Uterus (tissue), 2 donors: ENCODE results near the gene ZCWPW2.

Experiments used
- CTCF ChIP-seq, 4 experiments: fragments of 200-600 bp in 2 of 4; fragments of 450-650 bp in 2 of 4; sonication (generic) in 2 of 4; IDR thresholded peaks; one replicate each; pipeline ENCODE4 v1.5.1; 2016 to 2019; ENCODE audit warnings: antibody characterized with exemption in 4 of 4, mild to moderate bottlenecking in 2 of 4, moderate library complexity in 1 of 4
- POLR2A ChIP-seq, 2 donors: fragments of 450-650 bp; IDR thresholded peaks; one replicate each; pipeline ENCODE4 v1.6.1; 2016; ENCODE audit warnings: antibody characterized with exemption in 2 of 2, mild to moderate bottlenecking in 1 of 2, moderate library complexity in 1 of 2

DNA sequence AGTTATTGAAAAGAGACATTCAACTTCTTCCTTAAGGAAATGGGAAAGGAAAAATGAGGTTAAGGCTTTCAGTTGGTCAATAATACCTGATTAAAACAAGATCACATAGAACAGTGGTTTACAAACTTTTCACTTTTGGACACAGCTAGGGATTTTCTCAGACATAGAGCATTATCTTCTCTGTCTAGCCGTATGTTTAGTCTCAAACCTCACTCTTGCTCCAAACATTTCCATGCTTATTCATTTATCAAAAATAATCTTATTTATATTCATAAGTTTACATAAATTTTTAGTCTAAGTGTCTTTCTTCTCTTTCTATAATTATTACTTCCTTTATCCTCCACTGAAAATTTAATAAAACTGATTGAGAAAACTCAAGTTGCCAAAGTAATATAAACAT, 114.3 kb downstream of the ZCWPW2 start:
- no peak for TF ChIP-seq CTCF (IDR thresholded peaks at IDR 0.05)
- no peak for TF ChIP-seq POLR2A (IDR thresholded peaks at IDR 0.05)
